ENCODE results near the gene VARS2. TPM values are rescaled to one million over a fixed set of nuclear protein-coding genes. Genes with fewer than 3 reads are reported as not detected.

VARS2 gene
- polyA plus RNA-seq, 1 experiment, result 10.3 TPM

GRCh38 chr6:30889496-30889885 lies 24.5 kb upstream of the VARS2 start:
- Histone ChIP-seq H3K27ac (ENCODE audit: low read depth, low read length) (no peak overlapping the region), H3K9me3 (ENCODE audit: control insufficient read depth, insufficient read depth, low read length) (no peaks in the 10 kb centered on the region; the same call in 1 of the 2 replicates), H3K27me3 (ENCODE audit: control insufficient read depth, insufficient read depth, low read length) (no peaks in the 10 kb centered on the region), H3K4me3 (ENCODE audit: low read depth, low read length) (no peak overlapping the region)
- DNase-seq (ENCODE audit: low read depth, low spot score), result no peak
- ChIA-PET CTCF (interaction anchor here (1.4 to 2.3 kb wide), 6 partner anchors 26 to 210 kb away, joined by 3 to 5 read pairs (median 4); no protein-coding TSS in a partner anchor), POLR2A (interaction anchor here (0.6 kb wide), 1 partner anchor 202 kb away, joined by 4 read pairs; no protein-coding TSS in a partner anchor)
- TF ChIP-seq, protein P1, sequence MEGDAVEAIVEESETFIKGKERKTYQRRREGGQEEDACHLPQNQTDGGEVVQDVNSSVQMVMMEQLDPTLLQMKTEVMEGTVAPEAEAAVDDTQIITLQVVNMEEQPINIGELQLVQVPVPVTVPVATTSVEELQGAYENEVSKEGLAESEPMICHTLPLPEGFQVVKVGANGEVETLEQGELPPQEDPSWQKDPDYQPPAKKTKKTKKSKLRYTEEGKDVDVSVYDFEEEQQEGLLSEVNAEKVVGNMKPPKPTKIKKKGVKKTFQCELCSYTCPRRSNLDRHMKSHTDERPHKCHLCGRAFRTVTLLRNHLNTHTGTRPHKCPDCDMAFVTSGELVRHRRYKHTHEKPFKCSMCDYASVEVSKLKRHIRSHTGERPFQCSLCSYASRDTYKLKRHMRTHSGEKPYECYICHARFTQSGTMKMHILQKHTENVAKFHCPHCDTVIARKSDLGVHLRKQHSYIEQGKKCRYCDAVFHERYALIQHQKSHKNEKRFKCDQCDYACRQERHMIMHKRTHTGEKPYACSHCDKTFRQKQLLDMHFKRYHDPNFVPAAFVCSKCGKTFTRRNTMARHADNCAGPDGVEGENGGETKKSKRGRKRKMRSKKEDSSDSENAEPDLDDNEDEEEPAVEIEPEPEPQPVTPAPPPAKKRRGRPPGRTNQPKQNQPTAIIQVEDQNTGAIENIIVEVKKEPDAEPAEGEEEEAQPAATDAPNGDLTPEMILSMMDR (IDR thresholded peaks at IDR 0.05; ENCODE audit: low read depth, low read length), result no peak

GRCh38 chr6:30889921-30890645 lies 24.0 kb upstream of the VARS2 start:
- no peak overlapping the region for H3K4me3 ChIP-seq (ENCODE audit: low read depth, low read length)
- H3K27ac ChIP-seq (ENCODE audit: low read depth, low read length), result no peak overlapping the region
- H3K9me3 ChIP-seq (ENCODE audit: control insufficient read depth, insufficient read depth, low read length), result no peaks in the 10 kb centered on the region; the same call in 1 of the 2 replicates
- no peak for DNase-seq (ENCODE audit: low read depth, low spot score)
- TF ChIP-seq, protein P1 (IDR thresholded peaks at IDR 0.05; ENCODE audit: low read depth, low read length), result no peak
- ChIA-PET CTCF (interaction anchor here (1.0 to 2.3 kb wide), 4 partner anchors 24 to 197 kb away, joined by 3 to 5 read pairs (median 4); partner anchors contain the start of gene VARS2), POLR2A (no interaction called here)
- H3K27me3 ChIP-seq (ENCODE audit: control insufficient read depth, insufficient read depth, low read length), result no peaks in the 10 kb centered on the region

DNA sequence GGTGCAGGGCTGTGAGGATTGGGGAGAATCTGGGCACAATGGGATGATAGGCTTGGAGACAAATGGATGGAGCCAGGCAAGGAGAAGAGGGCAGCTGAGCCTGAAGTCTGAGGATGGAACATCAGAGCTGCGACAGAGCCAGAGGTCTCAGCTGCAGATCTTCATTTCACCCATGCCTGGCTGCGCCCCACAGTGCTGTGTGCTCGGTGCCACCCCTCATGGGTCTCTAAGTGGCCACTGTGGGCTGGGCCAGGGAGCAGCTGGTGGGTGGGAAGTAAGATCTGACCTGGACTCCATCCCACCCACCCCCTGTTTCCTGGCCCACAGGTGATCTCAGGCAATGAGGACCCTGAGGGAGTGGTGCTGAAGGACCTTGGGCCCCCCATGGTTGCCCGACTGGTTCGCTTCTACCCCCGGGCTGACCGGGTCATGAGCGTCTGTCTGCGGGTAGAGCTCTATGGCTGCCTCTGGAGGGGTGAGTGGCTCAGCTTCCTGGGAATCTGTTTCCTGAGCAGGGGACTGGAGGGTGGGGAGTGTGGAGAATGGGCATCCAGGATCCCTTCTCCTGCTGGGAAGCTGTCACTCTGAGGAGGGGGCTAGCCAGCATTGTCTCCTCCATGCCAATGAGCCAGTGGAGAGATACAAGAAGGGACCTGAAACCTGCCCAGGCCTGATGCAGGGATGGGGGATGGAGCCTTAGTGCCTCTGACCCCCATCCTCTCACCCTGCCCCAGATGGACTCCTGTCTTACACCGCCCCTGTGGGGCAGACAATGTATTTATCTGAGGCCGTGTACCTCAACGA lies 23.2 kb upstream of the VARS2 start:
- POLR2A ChIA-PET, result no interaction called here
- CTCF ChIA-PET, result interaction anchor here (1.0 to 2.3 kb wide), 3 partner anchors 23 to 196 kb away, joined by 3 to 5 read pairs (median 3); partner anchors contain the start of gene VARS2
- Histone ChIP-seq H3K27ac (ENCODE audit: low read depth, low read length) (no peak overlapping the region), H3K4me3 (ENCODE audit: low read depth, low read length) (no peak overlapping the region), H3K27me3 (ENCODE audit: control insufficient read depth, insufficient read depth, low read length) (no peaks in the 10 kb centered on the region), H3K9me3 (ENCODE audit: control insufficient read depth, insufficient read depth, low read length) (no peaks in the 10 kb centered on the region; the same call in 1 of the 2 replicates)
- DNase-seq (ENCODE audit: low read depth, low spot score), result no peak
- TF ChIP-seq, protein P1 (IDR thresholded peaks at IDR 0.05; ENCODE audit: low read depth, low read length), result no peak

DNA sequence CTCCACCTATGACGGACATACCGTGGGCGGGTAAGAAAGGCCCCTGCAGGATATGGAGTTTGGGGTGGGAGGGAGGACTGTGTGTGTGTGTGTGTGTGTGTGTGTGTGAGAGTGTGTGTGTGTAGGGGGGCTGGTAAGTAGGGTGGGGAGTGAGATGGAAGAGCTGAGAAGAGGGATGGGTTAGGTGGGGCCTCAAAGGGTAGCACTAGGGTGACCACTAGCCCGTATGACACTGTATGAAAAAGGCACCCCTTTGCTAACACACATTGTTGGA lies 22.7 kb upstream of the VARS2 start:
- ChIA-PET POLR2A (no interaction called here), CTCF (interaction anchor here (1.0 to 1.3 kb wide), 2 partner anchors 23 to 47 kb away, joined by 3 read pairs; partner anchors contain the start of gene VARS2)
- H3K27ac ChIP-seq (ENCODE audit: low read depth, low read length), result no peak overlapping the region
- DNase-seq (ENCODE audit: low read depth, low spot score), result no peak
- no peak overlapping the region for H3K4me3 ChIP-seq (ENCODE audit: low read depth, low read length)
- TF ChIP-seq, protein P1 (IDR thresholded peaks at IDR 0.05; ENCODE audit: low read depth, low read length), result no peak
- no peaks in the 10 kb centered on the region for H3K27me3 ChIP-seq (ENCODE audit: control insufficient read depth, insufficient read depth, low read length)
- H3K9me3 ChIP-seq (ENCODE audit: control insufficient read depth, insufficient read depth, low read length), result no peaks in the 10 kb centered on the region; the same call in 1 of the 2 replicates

Data from AG04450 (cell line).